GM23248 (cell line): ENCODE data around the gene ZNF644.

Source experiments
- EZH2 ChIP-seq: fragments of 200-600 bp; sonication (generic); IDR thresholded peaks from 2 replicates; pipeline ENCODE4 v1.6.1; 2018; ENCODE audit warnings: antibody characterized with exemption, mild to moderate bottlenecking; ENCODE audit not compliant: insufficient read depth, poor library complexity, severe bottlenecking
- EZH2phosphoT487 ChIP-seq: fragments of 200-600 bp; sonication (generic); IDR thresholded peaks from 2 replicates; pipeline ENCODE4 v1.6.1; 2018; ENCODE audit warnings: antibody characterized with exemption, moderate library complexity, mild to moderate bottlenecking, low read depth; ENCODE audit not compliant: insufficient read depth

DNA sequence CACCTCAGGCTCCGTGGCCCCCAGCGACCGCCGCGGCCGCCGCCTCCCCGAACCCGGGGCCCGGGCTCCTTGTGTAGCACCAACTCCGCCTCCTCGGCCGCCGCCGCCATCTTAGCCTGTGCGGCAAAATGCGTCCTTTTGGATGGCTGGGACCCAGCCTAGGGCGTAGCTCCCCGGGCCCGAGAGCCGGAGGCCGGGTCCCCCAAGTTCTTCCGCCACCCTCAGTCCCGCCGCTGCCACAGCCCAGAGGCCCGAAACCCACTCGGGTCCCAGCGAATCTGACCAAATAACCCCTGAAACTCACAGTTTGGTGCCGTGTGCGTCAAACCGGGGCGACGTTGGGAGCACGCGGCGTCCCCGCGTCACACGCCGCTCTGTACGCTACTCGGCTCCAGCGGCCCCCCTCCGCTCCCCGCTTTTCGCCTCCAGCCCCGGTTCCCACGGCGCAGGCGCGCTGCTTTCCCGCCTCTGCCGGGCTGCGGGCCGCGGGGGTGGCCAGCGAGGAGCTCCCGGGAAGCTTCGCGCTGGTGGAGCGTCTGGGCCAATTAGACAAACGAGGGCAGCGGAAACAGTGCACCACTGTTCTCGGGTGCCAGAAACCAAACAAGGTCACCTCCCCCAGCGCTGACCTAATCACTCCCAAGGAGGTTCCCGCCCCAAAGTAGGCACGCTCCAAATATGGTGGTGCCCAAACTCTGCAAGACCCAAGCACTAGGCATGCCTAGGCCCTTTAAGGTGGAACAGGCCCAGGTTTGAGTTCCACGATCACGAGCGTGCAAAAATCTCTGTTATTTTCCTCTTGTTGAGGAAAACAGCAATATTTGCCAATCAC, at the start of gene ZNF644:
- TF ChIP-seq EZH2: no peak
- TF ChIP-seq EZH2phosphoT487: no peak
